HG03378 (cell line): Measurements from ENCODE around the gene TFPI.

Experiments
- ATAC-seq: cut with Tn5 transposase; IDR thresholded peaks from one replicate; pipeline ENCODE4 v1.9.1; 2021; ENCODE audit warnings: mild to moderate bottlenecking, moderate library complexity; ENCODE audit not compliant: unreplicated experiment

TFPI gene

GRCh38 chr2:187506416-187506815, 47.8 kb downstream of the TFPI start:
- no peak for ATAC-seq

- ATAC-seq = no peak
Observed at GRCh38 chr2:187505065-187505672, 49.1 kb downstream of the TFPI start.

- ATAC-seq = no peak
Observed at GRCh38 chr2:187504312-187504921, 49.8 kb downstream of the TFPI start.

- no peak for ATAC-seq
Observed at GRCh38 chr2:187503700-187504099, 50.5 kb downstream of the TFPI start.

DNA sequence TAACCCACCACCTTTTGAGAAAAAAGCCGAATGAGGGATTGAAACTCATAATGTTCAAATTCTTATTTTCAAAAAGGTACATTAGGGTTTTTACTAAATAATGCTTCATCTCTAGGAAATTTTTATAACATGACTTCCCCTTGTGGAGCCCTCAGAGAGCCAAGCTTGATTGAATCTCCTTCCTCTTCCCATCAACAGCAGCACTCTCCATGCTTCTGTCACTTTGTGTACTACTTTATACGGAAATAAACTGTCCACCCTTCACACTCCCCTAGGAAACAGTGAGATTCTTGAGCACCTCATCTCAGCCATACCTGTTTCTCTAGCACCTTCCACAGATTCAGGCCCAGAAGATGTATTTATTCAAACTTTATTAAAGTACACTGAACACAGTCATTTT, 51.8 kb downstream of the TFPI start:
- ATAC-seq = no peak

DNA sequence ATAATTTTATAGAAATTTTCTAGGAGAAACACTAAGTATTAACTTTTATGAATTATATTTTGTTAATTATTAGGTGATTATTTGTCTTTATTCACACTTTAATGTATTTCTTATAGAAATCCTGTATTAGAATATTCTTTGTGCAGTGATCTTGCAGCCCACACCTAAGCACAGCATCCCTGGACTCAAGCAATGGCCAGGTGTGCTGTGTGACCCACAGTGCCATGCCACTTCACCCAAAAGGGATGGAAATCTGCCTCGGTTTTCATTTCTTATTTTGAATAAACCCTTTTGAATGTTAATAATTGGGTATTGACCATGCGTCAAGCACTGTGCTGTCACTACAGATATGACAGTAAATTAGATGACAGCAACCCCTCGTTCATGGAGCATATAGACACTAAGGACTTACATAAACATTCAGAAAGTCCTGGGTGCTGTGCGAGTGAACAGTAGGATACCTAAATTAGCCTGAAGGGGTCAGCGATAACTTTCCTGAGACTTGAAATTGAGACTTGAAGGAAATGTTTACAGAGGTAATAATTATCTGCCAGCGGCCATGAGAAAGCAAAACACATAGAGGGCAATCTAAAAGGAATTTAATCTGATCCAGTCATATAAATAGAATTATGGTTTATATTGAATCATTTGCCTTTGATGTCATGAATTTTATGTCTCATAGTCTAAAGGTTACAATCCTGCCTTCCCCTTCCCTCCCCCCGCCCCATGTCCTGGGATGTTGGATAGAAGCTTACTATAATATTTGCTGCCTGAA, 53.5 kb downstream of the TFPI start:
- ATAC-seq = no peak

- ATAC-seq = peak; percentile 98
Observed at GRCh38 chr2:187499941-187500532, 54.2 kb downstream of the TFPI start.

GRCh38 chr2:187497858-187498463, 56.3 kb downstream of the TFPI start:
- ATAC-seq = no peak

DNA sequence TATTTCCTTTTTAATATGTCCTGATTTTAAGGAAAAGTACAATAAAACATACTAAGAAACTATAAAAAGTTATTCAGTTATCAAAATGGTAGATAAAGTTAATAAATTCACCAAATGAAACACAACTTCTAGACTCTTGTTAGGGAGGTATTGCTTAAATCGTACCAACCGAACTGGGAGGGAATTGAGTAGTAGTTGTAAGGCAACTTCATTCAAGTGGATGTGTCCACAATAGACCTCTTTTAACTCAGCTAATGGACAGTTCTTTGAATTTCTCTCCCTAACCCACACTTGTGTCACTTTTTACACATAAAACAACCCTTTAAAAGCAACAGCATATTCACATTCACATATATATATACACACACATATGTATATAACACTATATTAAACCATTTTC, 57.1 kb downstream of the TFPI start:
- no peak for ATAC-seq

GRCh38 chr2:187495324-187495723, 58.9 kb downstream of the TFPI start:
- ATAC-seq = no peak

- ATAC-seq = no peak
Observed at GRCh38 chr2:187493877-187494568, 60.2 kb downstream of the TFPI start.

- ATAC-seq = no peak
Observed at GRCh38 chr2:187493180-187493579, 61.1 kb downstream of the TFPI start.

GRCh38 chr2:187486241-187486640, 68.0 kb downstream of the TFPI start:
- ATAC-seq = no peak

DNA sequence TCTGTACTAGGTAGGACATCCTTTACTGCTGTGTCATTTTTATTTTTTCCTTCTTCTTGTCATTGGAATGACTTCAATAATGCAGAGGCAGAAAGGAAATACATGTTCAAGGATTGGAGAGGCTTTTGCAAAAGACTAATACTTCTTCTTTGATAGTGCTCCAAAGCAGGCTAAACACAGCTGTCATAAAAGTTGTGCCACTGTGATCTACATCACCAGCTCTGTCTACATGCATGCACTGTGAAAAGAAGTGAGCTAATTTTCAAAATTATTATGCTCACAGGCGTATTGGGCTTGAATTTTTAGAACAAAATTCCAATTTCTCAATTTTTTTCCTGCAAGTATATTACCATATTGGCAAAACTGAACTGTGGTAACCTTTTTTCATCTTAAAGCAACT, 68.7 kb downstream of the TFPI start:
- no peak for ATAC-seq

GRCh38 chr2:187483537-187483936, 70.7 kb downstream of the TFPI start:
- ATAC-seq = no peak

DNA sequence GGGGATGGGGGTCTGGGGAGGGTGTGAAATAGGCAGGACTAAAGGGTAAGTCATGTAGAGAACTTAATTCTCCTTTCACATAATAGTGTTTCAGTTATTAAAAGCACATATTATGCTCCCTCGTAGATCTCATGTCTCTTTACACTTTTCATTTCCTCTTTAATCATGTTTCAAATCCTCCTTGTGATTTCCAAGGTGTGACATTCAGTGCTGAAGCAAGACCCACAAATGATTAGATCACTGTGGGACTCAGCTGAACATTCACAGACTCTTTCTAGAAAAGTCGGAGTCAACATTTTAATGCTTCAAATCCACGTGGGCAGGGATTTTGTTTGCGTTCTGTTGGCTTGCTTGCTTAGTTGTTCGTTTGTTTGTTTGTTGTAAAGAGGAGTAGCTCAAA, 71.4 kb downstream of the TFPI start:
- ATAC-seq = peak; percentile 76

DNA sequence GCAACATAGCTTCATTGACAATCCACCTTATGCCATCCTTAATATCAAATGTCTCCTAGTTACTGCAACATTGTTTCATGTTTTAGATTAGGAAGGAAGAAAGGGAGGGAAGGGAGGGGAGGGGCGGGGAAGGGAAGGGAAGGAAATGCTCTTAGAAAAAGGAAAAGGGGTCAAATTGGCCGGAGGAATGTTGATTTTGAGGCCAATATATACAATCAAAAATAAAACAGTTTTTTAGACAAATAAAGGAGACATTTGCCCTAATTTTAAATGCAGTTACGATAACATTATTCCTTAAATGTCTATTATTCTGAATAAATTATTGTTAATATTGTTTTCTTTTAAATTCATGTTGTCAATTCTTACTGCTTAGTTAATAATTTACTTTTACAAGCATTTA, 72.7 kb downstream of the TFPI start:
- ATAC-seq = no peak

DNA sequence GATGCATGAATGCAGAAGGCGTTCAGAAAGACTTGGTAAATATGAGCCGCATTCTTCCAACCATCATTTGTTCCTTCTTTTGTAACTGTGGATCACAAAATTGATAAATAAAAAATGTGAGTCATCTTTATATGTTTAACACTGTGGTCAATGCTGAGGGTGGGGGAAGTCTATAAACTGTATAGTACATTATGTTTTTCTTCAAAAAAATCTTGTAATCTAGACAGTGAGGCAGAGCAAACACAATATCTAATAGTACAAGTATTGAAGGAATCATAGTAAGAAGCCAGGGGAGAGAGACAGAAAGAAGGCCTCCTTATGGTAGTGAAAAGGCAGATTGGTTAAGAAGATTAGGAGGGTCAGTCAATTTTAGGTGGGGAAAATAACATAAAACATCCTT, 75.5 kb downstream of the TFPI start:
- no peak for ATAC-seq

GRCh38 chr2:187477051-187477450, 77.2 kb downstream of the TFPI start:
- no peak for ATAC-seq

DNA sequence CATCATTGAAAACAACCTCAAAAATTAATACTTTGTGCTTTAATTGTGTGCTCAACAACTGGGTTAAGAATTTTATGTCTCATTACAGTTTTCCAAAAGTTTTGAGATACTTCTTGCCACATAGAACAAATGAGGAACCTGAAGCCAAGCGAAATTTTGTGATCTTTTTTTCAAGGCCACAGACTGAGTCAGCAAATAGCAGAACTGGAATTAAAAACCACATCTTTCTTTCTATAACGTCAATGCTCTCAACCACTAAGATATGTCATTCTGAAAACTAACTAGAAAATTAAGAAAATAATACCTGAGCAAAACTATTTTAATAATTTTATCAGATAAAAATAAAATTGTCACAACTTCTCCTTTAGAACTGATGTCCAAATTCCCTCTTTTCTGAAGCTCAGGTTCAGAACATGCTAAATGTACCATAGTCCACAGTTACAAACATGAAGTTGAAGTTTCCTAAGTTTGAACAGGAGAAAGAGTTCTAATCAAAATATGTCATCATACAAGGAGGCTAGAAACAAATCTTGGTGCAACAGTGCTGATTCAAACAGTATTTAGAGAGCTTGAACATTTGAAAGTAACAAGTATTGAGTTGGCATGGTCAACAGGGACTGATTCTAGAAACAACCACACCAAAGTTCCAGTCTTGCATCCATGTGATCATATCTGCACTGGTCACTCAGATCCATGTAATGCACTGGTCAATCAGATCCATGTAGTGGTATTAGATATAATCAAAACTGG, 78.6 kb downstream of the TFPI start:
- peak; percentile 86 for ATAC-seq
